Measurements from ENCODE around the gene ZSWIM1. TPM values are rescaled to one million over a fixed set of nuclear protein-coding genes. Genes with fewer than 3 reads are reported as not detected.

The ZSWIM1 gene
- total and polyA plus RNA-seq, 2 of the 13 experiments (the other 11 are each of a cell fraction or from before 2014, with no cell fraction given), result 9.5 to 11.7 TPM

- no peak for TF ChIP-seq PLRG1 (conservative IDR thresholded peaks at IDR 0.05)
- no peak for TF ChIP-seq ZFY (CRISPR knock-in tag; IDR thresholded peaks at IDR 0.05)
- peak; percentile 84; the same call in 1 of the 2 replicates for TF ChIP-seq ZNF775 (CRISPR knock-in tag; IDR thresholded peaks at IDR 0.05; ENCODE audit: borderline replicate concordance)
- TF ChIP-seq ZBTB39 (CRISPR knock-in tag; IDR thresholded peaks at IDR 0.05), result no peak
- TF ChIP-seq SRY (CRISPR knock-in tag; IDR thresholded peaks at IDR 0.05), result no peak; the same call in 1 of the 2 replicates
- TF ChIP-seq STAT5B (CRISPR knock-in tag; IDR thresholded peaks at IDR 0.05), result no peak
- TF ChIP-seq ETV5 (CRISPR knock-in tag; IDR thresholded peaks at IDR 0.05; ENCODE audit: borderline replicate concordance), result peak; percentile 85
- no peak for TF ChIP-seq ONECUT2 (CRISPR knock-in tag; IDR thresholded peaks at IDR 0.05)
- TF ChIP-seq, protein P1, sequence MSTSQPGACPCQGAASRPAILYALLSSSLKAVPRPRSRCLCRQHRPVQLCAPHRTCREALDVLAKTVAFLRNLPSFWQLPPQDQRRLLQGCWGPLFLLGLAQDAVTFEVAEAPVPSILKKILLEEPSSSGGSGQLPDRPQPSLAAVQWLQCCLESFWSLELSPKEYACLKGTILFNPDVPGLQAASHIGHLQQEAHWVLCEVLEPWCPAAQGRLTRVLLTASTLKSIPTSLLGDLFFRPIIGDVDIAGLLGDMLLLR (CRISPR knock-in tag; IDR thresholded peaks at IDR 0.05), result no peak
- no peak; the same call in 1 of the 2 replicates for TF ChIP-seq ZNF558 (CRISPR knock-in tag; IDR thresholded peaks at IDR 0.05; ENCODE audit: borderline replicate concordance)
- no peak for TF ChIP-seq ZNF30 (CRISPR knock-in tag; IDR thresholded peaks at IDR 0.05)
- 0 out of 2 replicates have a peak, but pooled peaks have one; percentile 93 for TF ChIP-seq ZNF484 (CRISPR knock-in tag; IDR thresholded peaks at IDR 0.05; ENCODE audit: borderline replicate concordance, low read depth)
- TF ChIP-seq ATM (IDR thresholded peaks at IDR 0.05; ENCODE audit: borderline replicate concordance), result no peak
- TF ChIP-seq FOSL1 (CRISPR knock-in tag; IDR thresholded peaks at IDR 0.05; ENCODE audit: borderline replicate concordance), result no peak
- no peak for TF ChIP-seq ZBTB38 (CRISPR knock-in tag; IDR thresholded peaks at IDR 0.05)
- TF ChIP-seq, protein P2, sequence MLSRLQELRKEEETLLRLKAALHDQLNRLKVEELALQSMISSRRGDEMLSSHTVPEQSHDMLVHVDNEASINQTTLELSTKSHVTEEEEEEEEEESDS (CRISPR knock-in tag; IDR thresholded peaks at IDR 0.05; ENCODE audit: borderline replicate concordance), result no peak
- TF ChIP-seq SRSF9 (IDR thresholded peaks at IDR 0.05; ENCODE audit: borderline replicate concordance, insufficient read depth, low read depth, low read length, poor library complexity, severe bottlenecking), result no peak
- no peak for TF ChIP-seq SKIL (CRISPR knock-in tag; IDR thresholded peaks at IDR 0.05; ENCODE audit: borderline replicate concordance)
- no peak for TF ChIP-seq ZBTB26 (CRISPR knock-in tag; IDR thresholded peaks at IDR 0.05; ENCODE audit: borderline replicate concordance)
- no peak for TF ChIP-seq PHF5A (CRISPR knock-in tag; IDR thresholded peaks at IDR 0.05; ENCODE audit: low read depth, unreplicated experiment)
- peak; percentile 28; the same call in 1 of the 2 replicates for TF ChIP-seq ZNF550 (CRISPR knock-in tag; IDR thresholded peaks at IDR 0.05; ENCODE audit: borderline replicate concordance)
- TF ChIP-seq ZNF44 (CRISPR knock-in tag; IDR thresholded peaks at IDR 0.05), result peak; percentile 95
These were observed 53.1 kb downstream of the ZSWIM1 start (continued) for GRCh38 chr20:45934046-45934585.
